Glutamatergic neuron (in vitro differentiated cells): ENCODE results near the gene ATP6V0C. TPM values are rescaled to one million over a fixed set of nuclear protein-coding genes. Genes with fewer than 3 reads are reported as not detected.

Experiments used
- DNase-seq: peaks from one replicate; pipeline ENCODE4 v3.0.0; 2022
- H3K27ac Mint-ChIP-seq: one replicate; pipeline ENCODE4 v1.8.0; 2020; ENCODE audit warnings: mild to moderate bottlenecking, mixed read lengths, inconsistent platforms; ENCODE audit not compliant: unreplicated experiment
- H3K27me3 Mint-ChIP-seq: one replicate; pipeline ENCODE4 v1.8.0; 2020; ENCODE audit warnings: mild to moderate bottlenecking, moderate library complexity, mixed read lengths, inconsistent platforms; ENCODE audit not compliant: unreplicated experiment
- H3K36me3 Mint-ChIP-seq: one replicate; pipeline ENCODE4 v1.8.0; 2020; ENCODE audit warnings: mild to moderate bottlenecking, mixed read lengths, inconsistent platforms; ENCODE audit not compliant: unreplicated experiment
- H3K4me1 Mint-ChIP-seq: one replicate; pipeline ENCODE4 v1.8.0; 2020; ENCODE audit warnings: mild to moderate bottlenecking, low read depth, mixed read lengths, inconsistent platforms; ENCODE audit not compliant: unreplicated experiment
- H3K4me3 Mint-ChIP-seq: one replicate; pipeline ENCODE4 v1.8.0; 2020; ENCODE audit warnings: mild to moderate bottlenecking, mixed read lengths, inconsistent platforms; ENCODE audit not compliant: unreplicated experiment
- H3K9me3 Mint-ChIP-seq: one replicate; pipeline ENCODE4 v1.8.0; 2020; ENCODE audit warnings: mild to moderate bottlenecking, moderate library complexity, mixed read lengths, inconsistent platforms; ENCODE audit not compliant: unreplicated experiment
- total RNA-seq: library from RNA; stranded (reverse); fragmentation: NEBNext Ultra II Directional; extraction: Animal tissue kit (Norgen Biotek cat#: 25700); gene quantifications from one replicate; pipeline ENCODE4 v1.2.1, GENCODE V29; 2021; ENCODE audit not compliant: unreplicated experiment
- TF ChIP-seq, protein P1 (sequence below): fragments of 200-600 bp; sonication (generic); IDR thresholded peaks from one replicate; pipeline ENCODE4 v1.5.0; 2021; ENCODE audit not compliant: partially characterized antibody, unreplicated experiment

Gene ATP6V0C
- total RNA-seq, 1 donor from 2014 or later, result 274 TPM

DNA sequence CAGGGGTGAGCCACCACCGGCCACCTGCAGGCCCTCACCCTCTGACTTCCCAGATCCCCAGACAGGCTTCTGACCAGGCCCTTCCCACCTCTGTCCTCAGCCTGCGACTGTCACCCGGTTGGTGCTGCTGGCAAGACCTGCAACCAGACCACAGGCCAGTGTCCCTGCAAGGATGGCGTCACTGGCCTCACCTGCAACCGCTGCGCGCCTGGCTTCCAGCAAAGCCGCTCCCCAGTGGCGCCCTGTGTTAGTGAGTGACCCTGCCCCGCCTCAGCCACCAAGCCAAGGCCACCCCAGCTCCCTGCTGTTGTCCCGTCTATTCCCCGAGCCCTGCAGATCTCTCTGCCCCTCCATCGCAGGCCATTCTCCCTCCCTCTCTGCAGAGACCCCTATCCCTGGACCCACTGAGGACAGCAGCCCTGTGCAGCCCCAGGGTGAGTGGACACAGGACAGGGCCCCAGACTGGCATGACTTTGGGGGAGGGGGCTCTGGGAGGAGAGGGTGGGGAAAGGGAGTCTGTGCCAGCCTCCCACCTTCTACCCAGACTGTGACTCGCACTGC lies 40.8 kb upstream of the ATP6V0C start:
- Mint-ChIP-seq H3K4me3 (peak overlapping the region; percentile 67), H3K36me3 (no peaks in the 10 kb centered on the region), H3K27ac (no peak overlapping the region), H3K4me1 (peaks cover 19% of the 10 kb centered on the region), H3K27me3 (peaks cover 20% of the 10 kb centered on the region), H3K9me3 (peaks cover 10% of the 10 kb centered on the region)
- no peak for DNase-seq
- TF ChIP-seq, protein P1, sequence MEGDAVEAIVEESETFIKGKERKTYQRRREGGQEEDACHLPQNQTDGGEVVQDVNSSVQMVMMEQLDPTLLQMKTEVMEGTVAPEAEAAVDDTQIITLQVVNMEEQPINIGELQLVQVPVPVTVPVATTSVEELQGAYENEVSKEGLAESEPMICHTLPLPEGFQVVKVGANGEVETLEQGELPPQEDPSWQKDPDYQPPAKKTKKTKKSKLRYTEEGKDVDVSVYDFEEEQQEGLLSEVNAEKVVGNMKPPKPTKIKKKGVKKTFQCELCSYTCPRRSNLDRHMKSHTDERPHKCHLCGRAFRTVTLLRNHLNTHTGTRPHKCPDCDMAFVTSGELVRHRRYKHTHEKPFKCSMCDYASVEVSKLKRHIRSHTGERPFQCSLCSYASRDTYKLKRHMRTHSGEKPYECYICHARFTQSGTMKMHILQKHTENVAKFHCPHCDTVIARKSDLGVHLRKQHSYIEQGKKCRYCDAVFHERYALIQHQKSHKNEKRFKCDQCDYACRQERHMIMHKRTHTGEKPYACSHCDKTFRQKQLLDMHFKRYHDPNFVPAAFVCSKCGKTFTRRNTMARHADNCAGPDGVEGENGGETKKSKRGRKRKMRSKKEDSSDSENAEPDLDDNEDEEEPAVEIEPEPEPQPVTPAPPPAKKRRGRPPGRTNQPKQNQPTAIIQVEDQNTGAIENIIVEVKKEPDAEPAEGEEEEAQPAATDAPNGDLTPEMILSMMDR, result no peak

DNA sequence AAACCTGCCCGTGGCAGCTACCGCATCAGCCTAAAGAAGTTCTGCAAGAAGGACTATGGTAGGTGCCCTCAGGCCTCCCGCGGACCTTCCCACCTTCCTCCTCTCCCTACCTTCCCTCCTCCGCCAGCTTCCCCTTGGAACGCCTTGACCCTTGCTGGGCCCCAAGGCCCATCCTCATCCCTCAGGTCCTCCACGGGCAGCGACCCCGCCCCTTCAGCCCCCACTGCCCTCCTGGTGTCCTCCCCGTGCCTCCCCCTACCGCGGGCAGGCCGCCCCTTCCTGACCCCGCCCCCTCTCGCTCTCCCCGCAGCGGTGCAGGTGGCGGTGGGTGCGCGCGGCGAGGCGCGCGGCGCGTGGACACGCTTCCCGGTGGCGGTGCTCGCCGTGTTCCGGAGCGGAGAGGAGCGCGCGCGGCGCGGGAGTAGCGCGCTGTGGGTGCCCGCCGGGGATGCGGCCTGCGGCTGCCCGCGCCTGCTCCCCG lies 40.3 kb upstream of the ATP6V0C start:
- Mint-ChIP-seq H3K4me3 (peak overlapping the region; percentile 67), H3K9me3 (peaks cover 10% of the 10 kb centered on the region), H3K4me1 (peaks cover 19% of the 10 kb centered on the region), H3K27ac (no peak overlapping the region), H3K36me3 (no peaks in the 10 kb centered on the region), H3K27me3 (peaks cover 18% of the 10 kb centered on the region)
- TF ChIP-seq, protein P1, result no peak
- DNase-seq, result no peak

DNA sequence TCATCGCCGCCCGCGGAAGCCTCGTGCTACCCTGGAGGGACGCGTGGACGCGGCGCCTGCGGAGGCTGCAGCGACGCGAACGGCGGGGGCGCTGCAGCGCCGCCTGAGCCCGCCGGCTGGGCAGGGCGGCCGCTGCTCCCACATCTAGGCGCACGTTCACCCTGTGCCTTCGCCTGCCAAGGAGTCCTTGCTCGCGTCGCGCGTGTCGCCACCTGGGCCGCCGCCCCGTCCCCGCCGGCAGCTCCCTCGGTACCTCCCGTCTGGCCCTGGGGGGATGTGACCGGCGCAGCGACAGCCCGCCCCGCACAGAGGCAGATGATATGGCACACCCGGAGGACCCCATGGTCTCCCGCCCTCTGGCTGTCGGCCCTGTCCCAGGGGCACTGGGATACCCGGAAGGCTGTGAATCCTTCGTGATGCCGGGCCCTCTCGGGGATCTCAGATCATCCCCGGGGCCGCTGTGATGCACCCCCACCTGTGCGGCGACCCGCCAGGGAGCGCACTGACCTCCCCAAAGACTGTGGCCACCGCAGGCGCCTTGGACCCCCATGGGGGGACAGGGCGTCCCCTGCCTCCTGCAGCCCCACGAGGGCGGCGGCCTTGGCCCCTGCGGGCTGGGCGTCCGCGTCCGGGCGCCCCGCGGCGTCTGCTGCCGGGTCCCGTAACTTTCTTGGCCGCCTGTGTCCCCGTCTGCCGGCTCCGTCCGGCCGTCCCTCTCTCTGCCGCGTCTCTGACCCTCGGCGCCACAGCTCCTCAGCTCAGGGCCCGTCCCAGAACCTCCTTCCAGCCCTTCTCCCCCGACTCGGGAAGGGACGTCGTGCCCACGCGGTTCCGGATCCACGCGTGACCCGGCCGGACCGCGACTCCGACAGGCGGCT lies 39.5 kb upstream of the ATP6V0C start:
- H3K27ac Mint-ChIP-seq, result no peak overlapping the region
- peaks cover 19% of the 10 kb centered on the region for H3K4me1 Mint-ChIP-seq
- TF ChIP-seq, protein P1, result peak; percentile 3
- peak overlapping the region; percentile 71 for H3K4me3 Mint-ChIP-seq
- peaks cover 15% of the 10 kb centered on the region for H3K27me3 Mint-ChIP-seq
- peak; percentile 63 for DNase-seq
- no peaks in the 10 kb centered on the region for H3K36me3 Mint-ChIP-seq
- H3K9me3 Mint-ChIP-seq, result peaks cover 12% of the 10 kb centered on the region

DNA sequence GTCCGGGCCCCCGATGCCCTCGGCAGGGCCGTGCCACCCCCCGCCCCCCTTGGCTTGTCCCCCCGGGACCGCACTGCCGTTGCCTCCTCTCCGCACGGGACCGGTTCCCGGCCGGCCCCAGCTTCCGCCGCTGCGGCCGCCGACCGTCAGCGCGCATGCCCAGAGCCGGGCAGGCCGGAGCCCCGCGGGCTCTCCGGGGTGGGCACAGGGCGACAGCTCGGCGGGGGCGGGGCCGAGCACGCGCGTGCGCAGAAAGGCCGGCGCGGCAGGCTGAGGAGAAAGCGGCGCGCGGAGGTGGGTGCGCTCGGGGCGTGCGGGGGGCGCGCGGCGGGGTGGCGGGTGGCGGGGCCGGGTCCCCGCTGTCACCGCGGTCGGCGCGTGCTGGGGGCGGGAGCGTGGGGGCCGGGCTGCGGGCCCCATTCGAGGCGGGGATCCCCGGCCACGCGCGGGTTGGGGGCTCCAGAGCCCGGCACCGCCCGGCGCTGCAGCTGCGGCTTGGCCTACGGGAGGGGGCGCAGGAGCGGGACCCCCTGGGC lies 38.8 kb upstream of the ATP6V0C start, which contains the start of gene TBC1D24:
Gene TBC1D24, plus strand, starts transcription at position 251 of the 536 bp plus-strand sequence. CDS start 21,022 bp downstream, outside the sequence.
- Mint-ChIP-seq H3K27me3 (peaks cover 12% of the 10 kb centered on the region), H3K36me3 (no peaks in the 10 kb centered on the region), H3K4me1 (peaks cover 14% of the 10 kb centered on the region), H3K9me3 (peaks cover 12% of the 10 kb centered on the region), H3K4me3 (peak within 1 kb of the TSS; percentile 81), H3K27ac (peak within 1 kb of the TSS; percentile 55)
- DNase-seq, result peak; percentile 94
- TF ChIP-seq, protein P1, result no peak
